PC-3 (cell line): ENCODE measurements around the gene PAM16. TPM values are rescaled to one million over a fixed set of nuclear protein-coding genes. Genes with fewer than 3 reads are reported as not detected.

Experiments
- ATAC-seq: fragments of 200-7000 bp; cut with Tn5 transposase; 2 replicates; pipeline ENCODE4 v1.9.1; 2020; ENCODE audit warnings: mild to moderate bottlenecking, moderate library complexity
- BruUV-seq: library from RNA; stranded (reverse); fragments of 400-500 nt; replicated peaks from 2 replicates; lab custom pipeline; 2021; lab: Mats Ljungman, UMichigan
- CTCF ChIA-PET: fragments of 300-600 bp; sonication (Branson Sonifier 250); formaldehyde crosslinking; loops from one replicate; lab custom pipeline; 2022; ENCODE audit warnings: antibody characterized with exemption; lab: Charles Lee
- POLR2A ChIA-PET: fragments of 300-600 bp; sonication (Branson Sonifier 250); formaldehyde crosslinking; loops from one replicate; lab custom pipeline; 2022; ENCODE audit warnings: antibody characterized with exemption; ENCODE audit not compliant: unreplicated experiment; lab: Charles Lee
- DNase-seq: peaks from one replicate; pipeline ENCODE4 v3.0.0-alpha.2; 2015
- H2AFZ ChIP-seq: fragments of 300-600 bp; sonication (generic); 2 replicates; pipeline ENCODE4 v1.6.0; 2016; ENCODE audit warnings: antibody characterized with exemption, low read length
- H3F3A ChIP-seq: fragments of 300-600 bp; sonication (generic); one replicate; pipeline ENCODE4 v1.6.0; 2017; ENCODE audit warnings: antibody characterized with exemption, low read length, control low read depth, mild to moderate bottlenecking; ENCODE audit not compliant: unreplicated experiment
- H3K27ac ChIP-seq: fragments of 300-600 bp; sonication (generic); 2 replicates; pipeline ENCODE4 v1.5.1; 2016; ENCODE audit warnings: mild to moderate bottlenecking, low read length
- H3K27me3 ChIP-seq: fragments of 300-600 bp; sonication (generic); 2 replicates; pipeline ENCODE4 v1.6.1; 2016; ENCODE audit warnings: low read length, mixed read lengths
- H3K36me3 ChIP-seq: fragments of 300-600 bp; sonication (generic); 2 replicates; pipeline ENCODE4 v1.6.1; 2016; ENCODE audit warnings: low read depth, mixed run types, low read length, mixed read lengths
- H3K4me1 ChIP-seq: fragments of 300-600 bp; sonication (generic); 2 replicates; pipeline ENCODE4 v1.5.1; 2016; ENCODE audit warnings: low read length; ENCODE audit not compliant: insufficient read depth
- H3K4me2 ChIP-seq: fragments of 300-600 bp; sonication (generic); 2 replicates; pipeline ENCODE4 v1.6.0; 2016; ENCODE audit warnings: low read length
- H3K4me3 ChIP-seq: fragments of 300-600 bp; sonication (generic); 2 replicates; pipeline ENCODE4 v1.5.1; 2016; ENCODE audit warnings: mild to moderate bottlenecking, low read length, mixed read lengths
- H3K79me2 ChIP-seq: fragments of 300-600 bp; sonication (generic); 2 replicates; pipeline ENCODE4 v1.6.1; 2017; ENCODE audit warnings: low read length, mixed read lengths
- H3K9ac ChIP-seq: fragments of 300-600 bp; sonication (generic); 2 replicates; pipeline ENCODE4 v1.6.0; 2016; ENCODE audit warnings: mild to moderate bottlenecking, low read length
- H3K9me2 ChIP-seq: fragments of 300-600 bp; sonication (generic); replicated peaks from 2 replicates; pipeline ENCODE4 v1.6.1; 2016; ENCODE audit warnings: mixed run types, low read length, mixed read lengths
- H3K9me3 ChIP-seq: fragments of 300-600 bp; sonication (generic); 2 replicates; pipeline ENCODE4 v1.6.1; 2016; ENCODE audit warnings: low read length, mixed read lengths
- H4K20me1 ChIP-seq: fragments of 300-600 bp; sonication (generic); 2 replicates; pipeline ENCODE4 v1.6.1; 2016; ENCODE audit warnings: low read length, mixed read lengths
- CTCF ChIP-seq: fragments of 300-600 bp; sonication (generic); conservative IDR thresholded peaks from 2 replicates; pipeline ENCODE4 v1.5.1; 2017; ENCODE audit warnings: antibody characterized with exemption, low read depth, mild to moderate bottlenecking, low read length
- EZH2 ChIP-seq: fragments of 300-600 bp; sonication (generic); IDR thresholded peaks from one replicate; pipeline ENCODE4 v1.6.1; 2017; ENCODE audit warnings: antibody characterized with exemption, mild to moderate bottlenecking, low read length; ENCODE audit not compliant: unreplicated experiment
- EZH2phosphoT487 ChIP-seq: fragments of 300-600 bp; sonication (generic); IDR thresholded peaks from 2 replicates; pipeline ENCODE4 v1.6.1; 2018; ENCODE audit warnings: mild to moderate bottlenecking, antibody characterized with exemption, low read length, borderline replicate concordance
- intact Hi-C: fragments of 100-400 bp; cut with micrococcal nuclease; formaldehyde crosslinking; loops from 2 replicates; pipeline ENCODE4 v1.9.0; 2023
- total RNA-seq: library from RNA; depleted of rRNA; stranded (reverse); fragments of >200 nt; gene quantifications from 2 replicates; pipeline ENCODE4 v1.2.3, GENCODE V29; 2014

Gene PAM16
- total RNA-seq, 1 experiment from 2014 or later: 95.5 TPM

GRCh38 chr16:4347765-4348509, 3.2 kb downstream of the PAM16 start:
- Histone ChIP-seq H3K4me2 (no peak overlapping the region), H4K20me1 (peaks cover 5% of the 10 kb centered on the region; the same call in 1 of the 2 replicates)

GRCh38 chr16:4347010-4347409, 4.1 kb downstream of the PAM16 start:
- Histone ChIP-seq H3K9ac (no peak overlapping the region), H3K27ac (no peak overlapping the region), H3K79me2 (peaks cover 73% of the 10 kb centered on the region), H3K4me2 (no peak overlapping the region), H2AFZ (no peak overlapping the region), H3F3A (no peaks in the 10 kb centered on the region), H3K36me3 (no peaks in the 10 kb centered on the region), H3K9me3 (no peaks in the 10 kb centered on the region), H3K4me1 (peaks cover 6% of the 10 kb centered on the region; the same call in 1 of the 2 replicates), H4K20me1 (peaks cover 5% of the 10 kb centered on the region; the same call in 1 of the 2 replicates), H3K9me2 (no peaks in the 10 kb centered on the region), H3K27me3 (no peaks in the 10 kb centered on the region), H3K4me3 (no peak overlapping the region)
- CTCF ChIA-PET: interaction anchor here (1.2 kb wide), 1 partner anchor 57 kb away, joined by 3 read pairs; no protein-coding TSS in a partner anchor
- POLR2A ChIA-PET: no interaction called here
- intact Hi-C loops: no loop called here
- DNase-seq (no peak), ATAC-seq (no peak)
- BruUV-seq: no TSS peak
- no peak for TF ChIP-seq EZH2
- no peak for TF ChIP-seq CTCF
- TF ChIP-seq EZH2phosphoT487: no peak

More at GRCh38 chr16:4347765-4348509, 3.2 kb downstream of the PAM16 start:
- no peak overlapping the region for H3K4me3 ChIP-seq
- H3K27ac ChIP-seq: no peak overlapping the region
- DNase-seq (no peak), ATAC-seq (no peak)
- H3K27me3 ChIP-seq: no peaks in the 10 kb centered on the region
- H3K9me2 ChIP-seq: no peaks in the 10 kb centered on the region
- H3F3A ChIP-seq: no peaks in the 10 kb centered on the region
- H2AFZ ChIP-seq: no peak overlapping the region
- no TSS peak for BruUV-seq
- intact Hi-C loops: no loop called here
- H3K4me1 ChIP-seq: peaks cover 7% of the 10 kb centered on the region; the same call in 1 of the 2 replicates
- POLR2A ChIA-PET: no interaction called here
- H3K9ac ChIP-seq: no peak overlapping the region
- CTCF ChIA-PET: no interaction called here
- no peaks in the 10 kb centered on the region for H3K9me3 ChIP-seq
- H3K36me3 ChIP-seq: no peaks in the 10 kb centered on the region
- H3K79me2 ChIP-seq: peaks cover 71% of the 10 kb centered on the region
- TF ChIP-seq CTCF: no peak
- TF ChIP-seq EZH2phosphoT487: no peak
- TF ChIP-seq EZH2: no peak
